Upper lobe of right lung (tissue), 1 donor: ENCODE data around the gene SMCR8. TPM values are rescaled to one million over a fixed set of nuclear protein-coding genes. Genes with fewer than 3 reads are reported as not detected.

Experiments
- ATAC-seq: fragments of 200-7000 bp; cut with Tn5 transposase; one replicate; pipeline ENCODE4 v1.9.1; 2020; ENCODE audit warnings: mild to moderate bottlenecking, moderate library complexity
- DNase-seq: peaks from one replicate; pipeline ENCODE4 v3.0.0-alpha.2; 2020
- H3K27ac ChIP-seq: fragments of 200-600 bp; one replicate; pipeline ENCODE4 v1.8.0; 2022
- H3K27me3 ChIP-seq: fragments of 200-600 bp; one replicate; pipeline ENCODE4 v1.8.0; 2022; ENCODE audit warnings: mild to moderate bottlenecking
- H3K36me3 ChIP-seq: fragments of 200-600 bp; one replicate; pipeline ENCODE4 v1.8.0; 2022
- H3K4me1 ChIP-seq: fragments of 200-600 bp; one replicate; pipeline ENCODE4 v1.8.0; 2022
- H3K4me3 ChIP-seq: fragments of 200-600 bp; one replicate; pipeline ENCODE4 v1.8.0; 2022; ENCODE audit warnings: mild to moderate bottlenecking
- H3K9me3 ChIP-seq: fragments of 200-600 bp; one replicate; pipeline ENCODE4 v1.8.0; 2022
- CTCF ChIP-seq: fragments of 200-600 bp; IDR thresholded peaks from one replicate; pipeline ENCODE4 v1.8.0; 2022; ENCODE audit warnings: antibody characterized with exemption
- intact Hi-C: fragments of 100-400 bp; cut with DNase I; formaldehyde crosslinking; loops from one replicate; pipeline ENCODE4 v1.11.0; 2022
- total RNA-seq: library from RNA; stranded (reverse); fragmentation: NEBNext Ultra II Directional; extraction: Animal tissue kit (Norgen Biotek cat#: 25700); gene quantifications from one replicate; pipeline ENCODE4 v1.2.1, GENCODE V29; 2021
- donor health status: DM: no; HTN: yes; CAD: no; lungs with severe emphysema.

The SMCR8 gene
- total RNA-seq, 1 donor from 2014 or later: 25.2 TPM

DNA sequence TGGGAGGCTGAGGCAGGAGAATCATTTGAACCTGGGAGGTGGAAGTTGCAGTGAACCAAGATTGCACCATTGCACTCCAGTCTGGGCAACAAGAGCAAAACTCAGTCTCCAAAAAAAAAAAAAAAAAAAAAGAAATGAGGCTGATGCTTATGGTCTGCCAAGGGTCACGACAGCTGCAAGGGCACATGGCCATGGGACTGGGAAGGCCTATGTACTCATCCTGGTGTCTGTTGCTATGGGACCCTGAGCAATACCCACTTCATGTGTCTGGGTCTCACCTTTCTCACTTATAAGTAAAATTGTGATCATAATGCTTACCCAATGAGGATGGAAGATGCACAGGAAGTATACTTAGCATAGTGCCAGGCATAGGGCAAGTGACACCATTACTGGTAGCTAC, 38.0 kb upstream of the SMCR8 start:
- Histone ChIP-seq H3K36me3 (peaks cover 77% of the 10 kb centered on the region), H3K27ac (no peak overlapping the region), H3K9me3 (no peaks in the 10 kb centered on the region), H3K4me1 (no peaks in the 10 kb centered on the region), H3K27me3 (no peaks in the 10 kb centered on the region), H3K4me3 (no peak overlapping the region)
- no peak for TF ChIP-seq CTCF
- ATAC-seq (no peak), DNase-seq (no peak)
- intact Hi-C loops: no loop called here

- intact Hi-C loops: no loop called here
- H3K9me3 ChIP-seq: no peaks in the 10 kb centered on the region
- ATAC-seq (no peak), DNase-seq (no peak)
- H3K4me3 ChIP-seq: no peak overlapping the region
- no peak for TF ChIP-seq CTCF
- peaks cover 90% of the 10 kb centered on the region for H3K36me3 ChIP-seq
- H3K27ac ChIP-seq: no peak overlapping the region
- H3K4me1 ChIP-seq: no peaks in the 10 kb centered on the region
- no peaks in the 10 kb centered on the region for H3K27me3 ChIP-seq
These were observed 36.2 kb upstream of the SMCR8 start for GRCh38 chr17:18278867-18279266.

GRCh38 chr17:18280249-18280648, 34.8 kb upstream of the SMCR8 start:
- Histone ChIP-seq H3K4me1 (no peaks in the 10 kb centered on the region), H3K36me3 (peaks cover 95% of the 10 kb centered on the region), H3K9me3 (no peaks in the 10 kb centered on the region), H3K27ac (no peak overlapping the region), H3K4me3 (no peak overlapping the region), H3K27me3 (no peaks in the 10 kb centered on the region)
- no peak for TF ChIP-seq CTCF
- ATAC-seq: peak; percentile 94
- intact Hi-C loops: no loop called here
- peak; percentile 74 for DNase-seq

GRCh38 chr17:18280766-18281371, 34.2 kb upstream of the SMCR8 start:
- no peaks in the 10 kb centered on the region for H3K9me3 ChIP-seq
- TF ChIP-seq CTCF: no peak
- H3K27me3 ChIP-seq: no peaks in the 10 kb centered on the region
- DNase-seq: no peak
- no peak overlapping the region for H3K4me3 ChIP-seq
- no peaks in the 10 kb centered on the region for H3K4me1 ChIP-seq
- peaks cover 100% of the 10 kb centered on the region for H3K36me3 ChIP-seq
- no peak for ATAC-seq
- no peak overlapping the region for H3K27ac ChIP-seq
- intact Hi-C loops: no loop called here

GRCh38 chr17:18281788-18282187, 33.3 kb upstream of the SMCR8 start:
- peaks cover 97% of the 10 kb centered on the region for H3K36me3 ChIP-seq

More at GRCh38 chr17:18281788-18282187, 33.3 kb upstream of the SMCR8 start:
- ATAC-seq (no peak), DNase-seq (no peak)
- TF ChIP-seq CTCF: no peak
- H3K9me3 ChIP-seq: no peaks in the 10 kb centered on the region
- H3K4me1 ChIP-seq: no peaks in the 10 kb centered on the region
- intact Hi-C loops: no loop called here
- no peaks in the 10 kb centered on the region for H3K27me3 ChIP-seq
- no peak overlapping the region for H3K27ac ChIP-seq
- no peak overlapping the region for H3K4me3 ChIP-seq
